DOHH2 (cell line): Measurements from ENCODE around the gene SP100.

Source experiments
- H3F3A ChIP-seq: fragments of 200-600 bp; sonication (generic), shearing (Covaris generic); 2 replicates; pipeline ENCODE4 v1.6.0; 2016; ENCODE audit warnings: antibody characterized with exemption, mild to moderate bottlenecking; ENCODE audit not compliant: control insufficient read depth, insufficient read depth
- H3K27ac ChIP-seq: fragments of 200-600 bp; sonication (generic); 2 replicates; pipeline ENCODE4 v1.5.1; 2014; ENCODE audit warnings: low read depth, mild to moderate bottlenecking, low read length, moderate library complexity
- H3K27me3 ChIP-seq: fragments of 200-600 bp; sonication (generic); 2 replicates; pipeline ENCODE4 v1.6.1; 2014; ENCODE audit warnings: mild to moderate bottlenecking, low read length, mixed read lengths; ENCODE audit not compliant: control insufficient read depth
- H3K36me3 ChIP-seq: fragments of 200-600 bp; sonication (generic); 2 replicates; pipeline ENCODE4 v1.6.1; 2014; ENCODE audit warnings: mild to moderate bottlenecking, low read length, moderate library complexity, mixed read lengths; ENCODE audit not compliant: control insufficient read depth
- H3K4me1 ChIP-seq: fragments of 200-600 bp; sonication (generic); 2 replicates; pipeline ENCODE4 v1.6.1; 2014; ENCODE audit warnings: mild to moderate bottlenecking, low read length, mixed read lengths; ENCODE audit not compliant: control insufficient read depth
- H3K4me2 ChIP-seq: fragments of 200-600 bp; sonication (generic); 2 replicates; pipeline ENCODE4 v1.6.0; 2014; ENCODE audit warnings: mild to moderate bottlenecking, low read length, moderate library complexity
- H3K4me3 ChIP-seq: fragments of 200-600 bp; sonication (generic); 2 replicates; pipeline ENCODE4 v1.5.1; 2014; ENCODE audit warnings: mild to moderate bottlenecking, low read length, mixed read lengths
- H3K79me2 ChIP-seq: fragments of 200-600 bp; sonication (generic); 2 replicates; pipeline ENCODE4 v1.6.1; 2014; ENCODE audit warnings: mild to moderate bottlenecking, low read length, mixed read lengths; ENCODE audit not compliant: control insufficient read depth
- H3K9me2 ChIP-seq: fragments of 200-600 bp; sonication (generic); replicated peaks from 2 replicates; pipeline ENCODE4 v1.6.1; 2014; ENCODE audit warnings: mild to moderate bottlenecking, low read length, mixed read lengths; ENCODE audit not compliant: control insufficient read depth
- H3K9me3 ChIP-seq: fragments of 200-600 bp; sonication (generic); 2 replicates; pipeline ENCODE4 v1.6.1; 2014; ENCODE audit warnings: antibody characterized with exemption, low read length, mixed read lengths; ENCODE audit not compliant: control insufficient read depth, insufficient read depth
- H4K20me1 ChIP-seq: fragments of 200-600 bp; sonication (generic); 2 replicates; pipeline ENCODE4 v1.6.0; 2014; ENCODE audit warnings: low read depth, mild to moderate bottlenecking, antibody characterized with exemption, low read length, moderate library complexity; ENCODE audit not compliant: control insufficient read depth, insufficient read depth
- CTCF ChIP-seq: fragments of 200-600 bp; sonication (generic); IDR thresholded peaks from one replicate; pipeline ENCODE4 v1.5.1; 2014; ENCODE audit warnings: antibody characterized with exemption, mild to moderate bottlenecking, low read depth, low read length; ENCODE audit not compliant: poor library complexity, severe bottlenecking
- EZH2phosphoT487 ChIP-seq: fragments of 200-600 bp; sonication (generic); IDR thresholded peaks from 2 replicates; pipeline ENCODE4 v1.6.1; 2017; ENCODE audit warnings: borderline replicate concordance, mild to moderate bottlenecking, antibody characterized with exemption, low read length, moderate library complexity, mixed read lengths

Gene SP100

DNA sequence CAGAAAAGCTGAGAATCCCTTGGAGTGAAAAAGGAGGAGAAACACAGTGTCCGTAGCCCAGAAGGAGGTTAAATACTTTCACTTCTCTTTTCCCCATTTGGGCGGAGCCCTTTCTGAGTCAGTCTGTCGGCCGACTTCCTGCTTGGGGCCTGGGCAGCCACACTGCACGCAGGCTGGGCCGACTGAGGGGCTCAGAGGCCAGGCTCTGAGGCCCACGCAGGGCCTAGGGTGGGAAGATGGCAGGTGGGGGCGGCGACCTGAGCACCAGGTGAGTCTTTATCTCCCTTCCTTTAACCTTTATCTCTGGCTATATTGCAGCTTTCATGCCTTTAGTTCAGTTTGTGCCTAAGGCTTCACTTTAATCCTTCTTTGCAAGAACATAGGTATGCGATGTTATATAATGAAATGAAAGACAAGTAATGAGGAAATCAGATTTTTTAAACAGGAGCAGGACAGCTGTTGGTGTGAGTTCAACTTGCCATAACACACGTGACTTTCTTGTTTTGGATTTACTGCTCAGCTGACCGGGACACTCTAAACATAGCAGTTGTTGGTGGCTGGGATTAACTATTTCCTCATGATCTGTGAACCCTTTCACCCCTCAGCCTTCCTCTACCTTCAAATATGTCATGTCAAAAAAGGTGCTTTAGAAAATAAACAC, at the start of gene SP100:
TSS of gene SP100 (plus strand) at position 141 of the 661 bp plus-strand sequence. CDS start at position 237, 96 bp downstream.
- Histone ChIP-seq H3K27me3 (peaks cover 2% of the 10 kb centered on the region; the same call in 1 of the 2 replicates), H3K9me2 (no peaks in the 10 kb centered on the region), H3K79me2 (peaks cover 42% of the 10 kb centered on the region), H3K9me3 (no peaks in the 10 kb centered on the region), H4K20me1 (no peaks in the 10 kb centered on the region), H3K36me3 (peaks cover 14% of the 10 kb centered on the region), H3K4me2 (peak within 1 kb of the TSS; percentile 93), H3K27ac (peak within 1 kb of the TSS; percentile 86), H3K4me3 (peak within 1 kb of the TSS; percentile 84), H3F3A (peaks cover 17% of the 10 kb centered on the region), H3K4me1 (peaks cover 53% of the 10 kb centered on the region)
- TF ChIP-seq EZH2phosphoT487, result no peak
- TF ChIP-seq CTCF, result no peak

- Histone ChIP-seq H3K36me3 (no peaks in the 10 kb centered on the region), H3K27me3 (no peaks in the 10 kb centered on the region), H3K9me3 (no peaks in the 10 kb centered on the region), H3K27ac (no peak overlapping the region), H4K20me1 (no peaks in the 10 kb centered on the region), H3K9me2 (no peaks in the 10 kb centered on the region), H3K79me2 (no peaks in the 10 kb centered on the region), H3F3A (no peaks in the 10 kb centered on the region), H3K4me3 (no peak overlapping the region), H3K4me1 (no peaks in the 10 kb centered on the region), H3K4me2 (no peak overlapping the region)
- TF ChIP-seq CTCF (no peak), EZH2phosphoT487 (no peak)
These were observed 33.9 kb upstream of the SP100 start for GRCh38 chr2:230382108-230382507.

- Histone ChIP-seq H3K9me3 (no peaks in the 10 kb centered on the region), H3K27me3 (no peaks in the 10 kb centered on the region)
- TF ChIP-seq EZH2phosphoT487 (no peak), CTCF (no peak)
These were observed 32.5 kb upstream of the SP100 start for GRCh38 chr2:230383453-230383852.

DNA sequence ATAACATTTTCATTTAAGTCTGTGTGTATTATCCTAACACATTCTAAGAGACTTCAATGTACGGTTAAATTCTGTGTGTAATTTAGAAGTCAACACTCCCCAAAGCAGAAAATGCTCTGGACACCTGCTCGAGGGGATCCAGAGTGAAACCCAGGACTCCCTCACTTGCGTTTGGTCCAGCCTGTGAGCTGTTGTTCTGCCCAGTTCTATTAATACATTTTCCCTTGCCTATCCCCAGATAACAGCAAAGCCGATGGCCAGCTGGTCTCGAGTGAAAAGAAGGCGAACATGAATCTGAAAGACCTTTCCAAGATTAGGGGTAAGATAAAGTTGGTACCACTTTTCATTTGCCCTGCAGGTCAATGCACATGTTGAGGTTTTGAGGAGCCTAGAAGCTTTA, 31.0 kb upstream of the SP100 start:
- H3K9me3 ChIP-seq, result no peaks in the 10 kb centered on the region
- no peak overlapping the region for H3K27ac ChIP-seq
- TF ChIP-seq EZH2phosphoT487 (no peak), CTCF (no peak)
- no peaks in the 10 kb centered on the region for H4K20me1 ChIP-seq
- no peak overlapping the region for H3K4me2 ChIP-seq
- no peaks in the 10 kb centered on the region for H3K36me3 ChIP-seq
- no peaks in the 10 kb centered on the region for H3F3A ChIP-seq
- H3K27me3 ChIP-seq, result no peaks in the 10 kb centered on the region
- no peaks in the 10 kb centered on the region for H3K4me1 ChIP-seq
- no peaks in the 10 kb centered on the region for H3K79me2 ChIP-seq
- H3K4me3 ChIP-seq, result no peak overlapping the region
- H3K9me2 ChIP-seq, result no peaks in the 10 kb centered on the region

More at GRCh38 chr2:230383453-230383852, 32.5 kb upstream of the SP100 start:
- no peaks in the 10 kb centered on the region for H3K36me3 ChIP-seq
- H3K4me3 ChIP-seq, result no peak overlapping the region
- no peaks in the 10 kb centered on the region for H3K9me2 ChIP-seq
- no peaks in the 10 kb centered on the region for H3K4me1 ChIP-seq
- no peak overlapping the region for H3K4me2 ChIP-seq
- H3K79me2 ChIP-seq, result no peaks in the 10 kb centered on the region
- H3K27ac ChIP-seq, result no peak overlapping the region
- H4K20me1 ChIP-seq, result no peaks in the 10 kb centered on the region
- H3F3A ChIP-seq, result no peaks in the 10 kb centered on the region
